Heart left ventricle (tissue), 16 donors: ENCODE results near the gene KLHL36. TPM values are rescaled to one million over a fixed set of nuclear protein-coding genes. Genes with fewer than 3 reads are reported as not detected.

Experiments
- ATAC-seq, 4 donors: fragments of 200-7000 bp; cut with Tn5 transposase; one replicate each; pipeline ENCODE4 v1.9.1; 2020 to 2022; ENCODE audit warnings: moderate library complexity in 4 of 4, mild to moderate bottlenecking in 3 of 4, moderate number of reproducible peaks in 1 of 4
- DNase-seq, 5 donors: peaks; one replicate each; pipeline ENCODE4 v3.0.0-alpha.2; 2020
- H3K27ac ChIP-seq, 12 donors: fragments of 200-600 bp; sonication (generic) in 4 of 12; one replicate each; pipeline versions ENCODE4 v1.5.0 to v1.8.0; 2016 to 2022; ENCODE audit warnings: mild to moderate bottlenecking in 2 of 12
- H3K27me3 ChIP-seq, 9 donors: fragments of 200-600 bp; sonication (generic) in 2 of 9; one replicate each; pipeline versions ENCODE4 v1.5.1 to v1.8.0; 2016 to 2022; ENCODE audit warnings: mild to moderate bottlenecking in 3 of 9
- H3K36me3 ChIP-seq, 9 donors: fragments of 200-600 bp; sonication (generic) in 2 of 9; one replicate each; pipeline versions ENCODE4 v1.5.0 to v1.8.0; 2018 to 2022; ENCODE audit warnings: mild to moderate bottlenecking in 2 of 9
- H3K4me1 ChIP-seq, 12 donors: fragments of 200-600 bp; sonication (generic) in 4 of 12; one replicate each; pipeline versions ENCODE4 v1.5.0 to v1.8.0; 2016 to 2022; ENCODE audit warnings: mild to moderate bottlenecking in 3 of 12
- H3K4me3 ChIP-seq, 12 donors: fragments of 200-600 bp; sonication (generic) in 4 of 12; one replicate each; pipeline versions ENCODE4 v1.5.0 to v1.8.0; 2017 to 2022; ENCODE audit warnings: mild to moderate bottlenecking in 9 of 12, moderate library complexity in 4 of 12
- H3K9me3 ChIP-seq, 12 donors: fragments of 200-600 bp; sonication (generic) in 4 of 12; one replicate each; pipeline versions ENCODE4 v1.5.0 to v1.8.0; 2016 to 2022; ENCODE audit warnings: mild to moderate bottlenecking in 1 of 12
- POLR2A ChIP-seq, 2 donors: fragments of 450-650 bp; IDR thresholded peaks; one replicate each; pipeline ENCODE4 v1.6.1; 2017; ENCODE audit warnings: antibody characterized with exemption in 2 of 2, mild to moderate bottlenecking in 2 of 2, moderate library complexity in 2 of 2
- WGBS, 4 donors: extraction: QIAGEN DNeasy Blood & Tissue Kit in 2 of 4; methylation state at CpG; one replicate each; pipeline versions ENCODE4 v1.1.5 to v1.1.7; 2013 to 2018; 5-methylcytosine and 5-hydroxymethylcytosine counted together
- intact Hi-C, 10 donors: fragments of 100-400 bp; cut with DNase I; formaldehyde crosslinking; loops; one replicate each; pipeline versions ENCODE4 v1.11.1 to v1.14.2; 2022
- polyA plus RNA-seq, 2 donors: library from polyadenylated mRNA; stranded (reverse); fragments of 200-250 nt; gene quantifications; one replicate each; pipeline ENCODE4 v1.2.3, GENCODE V29; 2013
- total RNA-seq, 9 donors: library from RNA; depleted of rRNA in 2 of 9; stranded (reverse); fragments of >200 nt in 2 of 9; fragmentation: NEBNext Ultra II Directional in 3 of 9; extraction: Animal tissue kit (Norgen Biotek cat#: 25700) in 3 of 9; gene quantifications; one replicate each; pipeline versions ENCODE4 v1.1.0 to v1.2.4, GENCODE V29; 2016 to 2023
- TF ChIP-seq, protein P1 (sequence below), 12 donors: fragments of 200-600 bp; sonication (generic) in 4 of 12; IDR thresholded peaks; one replicate each; pipeline versions ENCODE4 v1.5.0 to v1.8.0; 2018 to 2022; ENCODE audit warnings: antibody characterized with exemption in 12 of 12, mild to moderate bottlenecking in 5 of 12
- donor health status: ischemic (EF 13 %, LVEDD 7.1; RV severe dilation, severe dysfunction).
- donor health status: healthy with polysubstance abuse.
- donor health status: DM: no; HTN: yes; CAD: no.
- donor health status: DM: no; HTN: no; CAD: no.
- donor health status: ischemic (EF 25% LVEDD 6.9; RV normal size, moderate dysfunction).
- donor health status: ischemic (EF 25% LVEDD 5.7; RV mildly dilated, moderate dysfunction).
- donor health status: healthy.
- donor health status: DM: yes; HTN: yes; CAD: no.
- donor health status: ischemic (EF 35%, LVEDD 5.7; RV mildly dilated, moderate dysfunction).
- donor health status: nonischemic (EF 11% LVEDD 7.7; RV severe dilation, severe dysfunction).
- donor health status: DM: yes; HTN: yes; CAD: no.
- donor health status: PGD.
- donor health status: ischemic (EF 29% LVEDD 5.4; RV normal size, mild dysfunction).
- donor health status: nonischemic (EF 23%, LVEDD 6.1; RV moderate dilation, normal function).

KLHL36 gene
- total and polyA plus RNA-seq, 11 donors: 19.2 to 93.0 (median 58.0) TPM

DNA sequence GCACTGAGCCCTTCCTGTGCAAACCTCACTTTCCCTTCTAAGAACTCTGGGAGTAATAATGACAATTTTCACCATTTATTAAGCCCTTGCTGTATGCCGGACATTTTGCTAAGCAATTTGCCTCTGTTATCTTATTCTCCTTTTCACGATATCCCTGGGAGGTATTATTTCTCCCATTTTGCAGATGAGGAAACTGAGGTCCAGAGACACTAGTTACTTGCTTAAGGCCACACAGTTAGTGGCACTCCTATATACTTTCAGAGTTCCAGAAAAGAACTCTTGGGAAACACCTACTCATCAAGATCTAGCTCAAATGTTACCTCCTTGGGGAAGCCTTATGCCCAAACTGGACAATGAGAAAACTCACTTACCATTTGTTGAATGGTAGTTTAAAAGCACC is 46.7 kb downstream of the KLHL36 start:
- ATAC-seq (no peak), DNase-seq (no peak)
- Histone ChIP-seq H3K27me3 (no peaks in the 10 kb centered on the region), H3K4me3 (no peak overlapping the region), H3K9me3 (no peaks in the 10 kb centered on the region), H3K4me1 (peaks cover 0 to 17% (median 5%) of the 10 kb centered on the region in 12 donors), H3K36me3 (no peaks in the 10 kb centered on the region), H3K27ac (no peak overlapping the region)
- no peak for TF ChIP-seq POLR2A (IDR thresholded peaks at IDR 0.05)
- TF ChIP-seq, protein P1, sequence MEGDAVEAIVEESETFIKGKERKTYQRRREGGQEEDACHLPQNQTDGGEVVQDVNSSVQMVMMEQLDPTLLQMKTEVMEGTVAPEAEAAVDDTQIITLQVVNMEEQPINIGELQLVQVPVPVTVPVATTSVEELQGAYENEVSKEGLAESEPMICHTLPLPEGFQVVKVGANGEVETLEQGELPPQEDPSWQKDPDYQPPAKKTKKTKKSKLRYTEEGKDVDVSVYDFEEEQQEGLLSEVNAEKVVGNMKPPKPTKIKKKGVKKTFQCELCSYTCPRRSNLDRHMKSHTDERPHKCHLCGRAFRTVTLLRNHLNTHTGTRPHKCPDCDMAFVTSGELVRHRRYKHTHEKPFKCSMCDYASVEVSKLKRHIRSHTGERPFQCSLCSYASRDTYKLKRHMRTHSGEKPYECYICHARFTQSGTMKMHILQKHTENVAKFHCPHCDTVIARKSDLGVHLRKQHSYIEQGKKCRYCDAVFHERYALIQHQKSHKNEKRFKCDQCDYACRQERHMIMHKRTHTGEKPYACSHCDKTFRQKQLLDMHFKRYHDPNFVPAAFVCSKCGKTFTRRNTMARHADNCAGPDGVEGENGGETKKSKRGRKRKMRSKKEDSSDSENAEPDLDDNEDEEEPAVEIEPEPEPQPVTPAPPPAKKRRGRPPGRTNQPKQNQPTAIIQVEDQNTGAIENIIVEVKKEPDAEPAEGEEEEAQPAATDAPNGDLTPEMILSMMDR (IDR thresholded peaks at IDR 0.05): no peak
- WGBS, 4 donors: 94 to 96% (median 95%) methylated on average over 2 of the region's 2 CpGs
- intact Hi-C loops: no loop called here

DNA sequence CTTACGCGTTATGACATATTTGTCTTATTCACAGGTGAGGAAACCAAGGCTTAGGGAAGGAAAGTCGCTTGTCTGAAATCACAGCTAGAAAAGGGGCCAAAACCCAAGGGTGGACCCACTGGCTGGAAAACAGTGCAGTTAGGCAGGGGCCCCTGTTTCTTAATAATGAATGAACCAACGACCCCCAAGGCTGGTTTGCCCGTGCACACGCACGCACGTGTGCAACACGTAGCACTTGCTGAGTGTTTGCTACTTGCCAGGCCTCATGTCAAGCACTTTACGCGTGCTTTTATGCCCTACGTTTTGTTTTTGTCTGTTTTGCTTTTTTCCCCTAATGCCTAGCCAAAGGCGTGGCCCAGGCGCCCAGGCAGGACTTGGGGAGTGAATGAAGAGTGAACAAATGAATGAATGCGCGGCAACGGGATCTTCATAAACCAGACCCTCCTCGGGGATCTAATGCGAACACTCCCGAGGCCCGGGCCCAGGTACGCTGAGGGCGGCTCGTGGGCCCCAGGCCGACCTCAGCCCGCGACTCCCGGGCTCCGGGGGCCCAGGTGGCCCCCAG is 50.9 kb downstream of the KLHL36 start:
- TF ChIP-seq, protein P1 (IDR thresholded peaks at IDR 0.05): no peak
- no peak for TF ChIP-seq POLR2A (IDR thresholded peaks at IDR 0.05)
- WGBS, 4 donors: 24 to 28% (median 25%) methylated on average over 24 to 29 of the region's 29 CpGs
- no peak for ATAC-seq
- intact Hi-C loops: loop anchor here in 1 of 10 donors (2.0 kb wide), 1 partner anchor 26 kb away; no protein-coding TSS in a partner anchor
- peak overlapping the region in 9 of 12 donors; percentile 50 to 93 (median 81) for H3K27ac ChIP-seq
- H3K9me3 ChIP-seq: no peaks in the 10 kb centered on the region
- H3K4me1 ChIP-seq: peaks cover 0 to 34% (median 17%) of the 10 kb centered on the region in 12 donors
- peak overlapping the region; percentile 72 to 99 (median 98) for H3K4me3 ChIP-seq
- no peaks in the 10 kb centered on the region for H3K27me3 ChIP-seq
- DNase-seq: no peak
- H3K36me3 ChIP-seq: no peaks in the 10 kb centered on the region

DNA sequence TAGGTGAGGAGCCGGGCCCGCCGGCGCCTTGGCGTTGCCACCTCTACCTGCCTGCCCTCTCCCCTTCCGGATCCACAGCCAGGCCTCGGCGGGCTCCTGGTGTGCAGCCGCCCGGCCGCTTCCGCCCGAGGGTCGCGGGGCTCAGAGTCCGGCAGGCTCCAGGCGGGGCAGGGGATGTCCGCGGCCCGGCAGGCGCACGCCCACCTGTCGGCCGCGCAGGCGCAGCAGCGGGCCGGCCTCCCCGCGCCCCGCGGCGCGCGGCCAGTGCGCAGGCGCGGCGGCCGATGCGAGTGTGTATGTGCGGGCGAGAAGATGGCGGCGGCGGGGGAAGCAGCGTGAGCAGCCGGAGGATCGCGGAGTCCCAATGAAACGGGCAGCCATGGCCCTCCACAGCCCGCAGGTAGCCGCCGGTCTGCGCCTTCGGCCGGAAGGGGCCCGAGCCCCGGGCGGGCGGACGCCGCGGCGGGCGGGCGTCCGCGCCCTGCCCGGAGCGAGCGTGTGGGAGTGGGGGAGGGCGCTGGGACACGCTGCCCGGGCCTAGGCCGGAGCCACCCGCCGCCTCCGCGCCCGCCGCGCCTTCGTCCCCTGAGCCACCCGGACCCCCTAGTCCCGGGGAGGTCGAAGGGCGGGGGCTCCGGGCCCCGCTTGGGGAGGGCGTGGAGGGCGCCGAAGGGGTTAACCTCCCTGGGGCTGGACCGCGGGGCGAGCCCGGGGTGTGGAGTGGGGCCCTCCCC is 51.6 kb downstream of the KLHL36 start, which contains the start of gene USP10:
TSS of gene USP10 (plus strand) at position 289 of the 734 bp plus-strand sequence. CDS start at position 380, 91 bp downstream.
- Histone ChIP-seq H3K36me3 (no peaks in the 10 kb centered on the region), H3K9me3 (no peaks in the 10 kb centered on the region), H3K27me3 (no peaks in the 10 kb centered on the region), H3K4me3 (peak within 1 kb of the TSS; percentile 72 to 99 (median 98)), H3K4me1 (peaks cover 0 to 39% (median 22%) of the 10 kb centered on the region in 12 donors), H3K27ac (peak within 1 kb of the TSS; percentile 38 to 93 (median 86))
- intact Hi-C loops: loop anchor here in 1 of 10 donors (2.0 kb wide), 1 partner anchor 27 kb away; no protein-coding TSS in a partner anchor
- TF ChIP-seq, protein P1 (IDR thresholded peaks at IDR 0.05): no peak
- peak in 1 of 2 donors; percentile 33 for TF ChIP-seq POLR2A (IDR thresholded peaks at IDR 0.05)
- ATAC-seq: peak; percentile 36 to 94 (median 92)
- peak; percentile 76 to 91 (median 85) for DNase-seq
- 0 to 1% (median 1%) methylated on average over 20 to 97 of the region's 97 CpGs for WGBS, 4 donors
